HepG2 (cell line): ENCODE results near the gene DNASE2. TPM values are rescaled to one million over a fixed set of nuclear protein-coding genes. Genes with fewer than 3 reads are reported as not detected.

Source experiments
- ATAC-seq: fragments of 200-7000 bp; cut with Tn5 transposase; 3 replicates; pipeline ENCODE4 v1.9.1; 2020; ENCODE audit warnings: mild to moderate bottlenecking, moderate library complexity
- BruUV-seq: library from RNA; stranded (reverse); fragments of 400-500 nt; replicated peaks from 2 replicates; lab custom pipeline; 2021; lab: Mats Ljungman, UMichigan
- CTCF ChIA-PET: fragments of 300-600 bp; formaldehyde crosslinking; extraction: SDS; loops from one replicate; lab custom pipeline; 2021; ENCODE audit warnings: low total read pairs, inconsistent platforms, low intra/inter-chr PET ratio; lab: Yijun Ruan, JAX
- POLR2A ChIA-PET: fragments of 350-600 bp; sonication (Branson Sonifier 250); formaldehyde crosslinking; loops from one replicate; lab custom pipeline; 2020; ENCODE audit warnings: antibody characterized with exemption, inconsistent platforms; lab: Yijun Ruan, JAX
- DNase-seq: peaks from one replicate; pipeline ENCODE4 v3.0.0-alpha.2; 2015; ENCODE audit warnings: low spot score
- FAIRE-seq: peaks from 3 replicates; lab custom pipeline; 2011; peaks lifted over from hg19 to GRCh38; lab: Jason Lieb, UNC
- H2AFZ ChIP-seq: one replicate; pipeline ENCODE4 v1.6.1; 2011; ENCODE audit warnings: low read length, inconsistent platforms
- H3K27ac ChIP-seq: fragments of 300-600 bp; 3 replicates; pipeline ENCODE4 v1.8.0; 2011; ENCODE audit warnings: mixed run types, mild to moderate bottlenecking, mixed read lengths, low read length, inconsistent platforms; ENCODE audit not compliant: insufficient read depth; ENCODE audit errors: extremely low read length
- H3K27me3 ChIP-seq, 2 experiments: fragments of 200-600 bp in 1 of 2; 2 replicates in 1 of 2; 3 replicates in 1 of 2; pipeline versions ENCODE4 v1.6.0 to v1.8.0; 2011; ENCODE audit warnings: low read length in 2 of 2, mild to moderate bottlenecking in 2 of 2, moderate library complexity in 2 of 2, inconsistent platforms in 1 of 2; ENCODE audit not compliant: insufficient read depth in 2 of 2, control insufficient read depth in 1 of 2
- H3K36me3 ChIP-seq, 2 experiments: fragments of 200-600 bp in 1 of 2; replicated peaks in 1 of 2; 2 replicates in 1 of 2; 3 replicates in 1 of 2; pipeline versions ENCODE4 v1.5.1 to v1.8.0; 2011; ENCODE audit warnings: low read length in 2 of 2, inconsistent platforms in 1 of 2; ENCODE audit not compliant: insufficient read depth in 2 of 2, control insufficient read depth in 1 of 2
- H3K4me1 ChIP-seq: 2 replicates; pipeline ENCODE4 v1.5.1; 2012; ENCODE audit warnings: low read length, inconsistent platforms; ENCODE audit not compliant: insufficient read depth
- H3K4me2 ChIP-seq: 2 replicates; pipeline ENCODE4 v1.6.0; 2011; ENCODE audit warnings: low read depth, low read length, inconsistent platforms
- H3K4me3 ChIP-seq, 3 experiments: fragments of 200-600 bp in 1 of 3; sonication (generic), shearing (Covaris generic) in 1 of 3; replicated peaks in 1 of 3; 2 replicates each; pipeline ENCODE4 v1.5.1; 2011 to 2016; ENCODE audit warnings: low read length in 3 of 3, inconsistent platforms in 2 of 3, low read depth in 2 of 3, mild to moderate bottlenecking in 2 of 3, control low read depth in 1 of 3, mixed read lengths in 1 of 3; ENCODE audit not compliant: insufficient read depth in 1 of 3
- H3K79me2 ChIP-seq: one replicate; pipeline ENCODE4 v1.6.1; 2011; ENCODE audit warnings: low read length, inconsistent platforms; ENCODE audit not compliant: insufficient read depth
- H3K9ac ChIP-seq: 2 replicates; pipeline ENCODE4 v1.6.0; 2011; ENCODE audit warnings: mild to moderate bottlenecking, low read depth, low read length, inconsistent platforms; ENCODE audit not compliant: insufficient read depth
- H3K9me3 ChIP-seq: 2 replicates; pipeline ENCODE4 v1.5.1; 2012; ENCODE audit warnings: mild to moderate bottlenecking, low read length
- H4K20me1 ChIP-seq: 2 replicates; pipeline ENCODE4 v1.6.0; 2011; ENCODE audit warnings: inconsistent platforms, mild to moderate bottlenecking, low read length, moderate library complexity; ENCODE audit not compliant: insufficient read depth
- CEBPG ChIP-seq: IDR thresholded peaks from 2 replicates; pipeline ENCODE4 v1.6.1; 2016
- MAFK ChIP-seq, 2 experiments: IDR thresholded peaks in 1 of 2; conservative IDR thresholded peaks in 1 of 2; 2 replicates each; pipeline ENCODE4 v1.6.1; 2011; ENCODE audit warnings: improper control_type of control experiment in 2 of 2, low read length in 2 of 2
- NAIF1 ChIP-seq: sonication (generic); formaldehyde crosslinking; IDR thresholded peaks from 2 replicates; pipeline ENCODE4 v1.5.0; 2020; ENCODE audit warnings: mild to moderate bottlenecking, missing genetic modification reagents, borderline replicate concordance
- NFIB ChIP-seq: sonication (generic); formaldehyde crosslinking; IDR thresholded peaks from 2 replicates; pipeline ENCODE4 v1.9.0; 2021; ENCODE audit warnings: missing genetic modification reagents, mild to moderate bottlenecking, borderline replicate concordance
- PHF21A ChIP-seq: sonication (generic); formaldehyde crosslinking; IDR thresholded peaks from 2 replicates; pipeline ENCODE4 v1.5.0; 2020; ENCODE audit warnings: mild to moderate bottlenecking, missing genetic modification reagents
- TRIM24 ChIP-seq: sonication (generic); formaldehyde crosslinking; IDR thresholded peaks from 2 replicates; pipeline ENCODE4 v1.8.0; 2022; ENCODE audit warnings: mild to moderate bottlenecking, missing genetic modification reagents
- U2AF1 ChIP-seq: fragments of 200-400 bp; formaldehyde crosslinking; optimal IDR thresholded peaks from 2 replicates; pipeline ENCODE3; 2017; ENCODE audit warnings: mild to moderate bottlenecking, low read depth, low read length
- WGBS: methylation state at CpG from one replicate; pipeline ENCODE4 v1.1.6; 2017; ENCODE audit warnings: low lambda C conversion rate; 5-methylcytosine and 5-hydroxymethylcytosine counted together
- in situ Hi-C: cut with HindIII; loops from 2 replicates; pipeline ENCODE4 v1.10.0; 2017; ENCODE audit warnings: low pct_unique_long_range_greater_than_20kb; ENCODE audit not compliant: extremely low pct_ligation_motif_present
- intact Hi-C: fragments of 100-400 bp; cut with micrococcal nuclease; formaldehyde crosslinking; loops from one replicate; pipeline ENCODE4 v1.10.0; 2022; ENCODE audit not compliant: unreplicated experiment
- polyA plus RNA-seq, 8 experiments: library from polyadenylated mRNA; depleted of rRNA in 3 of 8; stranded (reverse) in 7 of 8; unstranded in 1 of 8; fragments of >200 nt; fragmentation: Illumina TruSeq in 4 of 8; extraction: Trizol in 4 of 8; gene quantifications; 2 replicates each; pipeline versions ENCODE4 v1.2.1 to v1.2.3, GENCODE V29; 2011 to 2016; ENCODE audit warnings: low read depth in 4 of 8, missing spikeins in 1 of 8, mixed read lengths in 1 of 8; ENCODE audit not compliant: insufficient read depth in 1 of 8
- total RNA-seq, 5 experiments: library from RNA; depleted of rRNA; stranded (reverse); fragments of >200 nt; fragmentation: Illumina TruSeq; extraction: Trizol; gene quantifications; 2 replicates each; pipeline ENCODE4 v1.2.3, GENCODE V29; 2016; ENCODE audit warnings: low read depth in 1 of 5
- TF ChIP-seq, protein P1 (sequence below): sonication (generic); formaldehyde crosslinking; IDR thresholded peaks from 2 replicates; pipeline ENCODE4 v1.9.0; 2021; ENCODE audit warnings: mild to moderate bottlenecking, missing genetic modification reagents

DNASE2 gene
- total and polyA plus RNA-seq, 2 of the 13 experiments (the other 11 are each of a cell fraction or from before 2014, with no cell fraction given): 7.5 to 16.2 TPM

DNA sequence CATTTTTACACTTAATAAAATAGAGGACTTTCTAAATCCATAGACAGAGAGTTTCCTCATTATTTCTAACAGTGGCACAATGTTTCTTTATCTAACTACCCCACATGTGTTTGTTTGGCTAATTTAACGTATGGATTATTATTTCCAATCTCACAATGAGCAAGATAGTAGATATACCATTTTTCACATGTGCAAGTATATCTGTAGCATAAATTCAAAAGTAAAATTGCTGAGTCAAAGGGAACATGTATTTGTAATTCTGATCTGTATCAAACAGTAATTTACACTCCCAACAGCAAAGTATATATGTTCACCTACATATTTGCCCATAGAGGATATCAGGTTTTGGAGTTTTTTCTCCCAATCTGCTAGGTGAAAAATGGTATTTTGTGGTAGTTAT, 24.6 kb downstream of the DNASE2 start:
- in situ Hi-C loops (no loop called here), intact Hi-C loops (no loop called here)
- no peak for TF ChIP-seq U2AF1
- peak in 1 of 2 experiments; percentile 38; a peak in 2 of 4 replicates for TF ChIP-seq MAFK (conservative IDR thresholded peaks at IDR 0.05 in 1 of 2, IDR thresholded peaks at IDR 0.05 in 1 of 2; ENCODE audit: low read length in 2 of 2)
- TF ChIP-seq NFIB (CRISPR knock-in tag): no peak
- H3K9me3 ChIP-seq: no peaks in the 10 kb centered on the region
- H3K36me3 ChIP-seq: no peaks in the 10 kb centered on the region
- CTCF ChIA-PET: no interaction called here
- no peak overlapping the region for H3K4me2 ChIP-seq
- POLR2A ChIA-PET: no interaction called here
- H3K27ac ChIP-seq: no peak overlapping the region
- no peak overlapping the region for H3K9ac ChIP-seq
- DNase-seq (no peak), FAIRE-seq (no peak), ATAC-seq (no peak)
- H3K27me3 ChIP-seq: no peaks in the 10 kb centered on the region
- H4K20me1 ChIP-seq: no peaks in the 10 kb centered on the region
- no TSS peak for BruUV-seq
- 69% methylated on average over 1 of the region's 1 CpG for WGBS
- H3K4me1 ChIP-seq: no peaks in the 10 kb centered on the region
- no peaks in the 10 kb centered on the region for H3K79me2 ChIP-seq
- H3K4me3 ChIP-seq: no peak overlapping the region
- H2AFZ ChIP-seq: no peak overlapping the region

GRCh38 chr19:12847159-12848139, 33.8 kb downstream of the DNASE2 start:
- intact Hi-C loops: loop anchor here (2.0 kb wide), 1 partner anchor 81 kb away; no protein-coding TSS in a partner anchor
- no peak overlapping the region for H3K9ac ChIP-seq
- TF ChIP-seq, protein P1, sequence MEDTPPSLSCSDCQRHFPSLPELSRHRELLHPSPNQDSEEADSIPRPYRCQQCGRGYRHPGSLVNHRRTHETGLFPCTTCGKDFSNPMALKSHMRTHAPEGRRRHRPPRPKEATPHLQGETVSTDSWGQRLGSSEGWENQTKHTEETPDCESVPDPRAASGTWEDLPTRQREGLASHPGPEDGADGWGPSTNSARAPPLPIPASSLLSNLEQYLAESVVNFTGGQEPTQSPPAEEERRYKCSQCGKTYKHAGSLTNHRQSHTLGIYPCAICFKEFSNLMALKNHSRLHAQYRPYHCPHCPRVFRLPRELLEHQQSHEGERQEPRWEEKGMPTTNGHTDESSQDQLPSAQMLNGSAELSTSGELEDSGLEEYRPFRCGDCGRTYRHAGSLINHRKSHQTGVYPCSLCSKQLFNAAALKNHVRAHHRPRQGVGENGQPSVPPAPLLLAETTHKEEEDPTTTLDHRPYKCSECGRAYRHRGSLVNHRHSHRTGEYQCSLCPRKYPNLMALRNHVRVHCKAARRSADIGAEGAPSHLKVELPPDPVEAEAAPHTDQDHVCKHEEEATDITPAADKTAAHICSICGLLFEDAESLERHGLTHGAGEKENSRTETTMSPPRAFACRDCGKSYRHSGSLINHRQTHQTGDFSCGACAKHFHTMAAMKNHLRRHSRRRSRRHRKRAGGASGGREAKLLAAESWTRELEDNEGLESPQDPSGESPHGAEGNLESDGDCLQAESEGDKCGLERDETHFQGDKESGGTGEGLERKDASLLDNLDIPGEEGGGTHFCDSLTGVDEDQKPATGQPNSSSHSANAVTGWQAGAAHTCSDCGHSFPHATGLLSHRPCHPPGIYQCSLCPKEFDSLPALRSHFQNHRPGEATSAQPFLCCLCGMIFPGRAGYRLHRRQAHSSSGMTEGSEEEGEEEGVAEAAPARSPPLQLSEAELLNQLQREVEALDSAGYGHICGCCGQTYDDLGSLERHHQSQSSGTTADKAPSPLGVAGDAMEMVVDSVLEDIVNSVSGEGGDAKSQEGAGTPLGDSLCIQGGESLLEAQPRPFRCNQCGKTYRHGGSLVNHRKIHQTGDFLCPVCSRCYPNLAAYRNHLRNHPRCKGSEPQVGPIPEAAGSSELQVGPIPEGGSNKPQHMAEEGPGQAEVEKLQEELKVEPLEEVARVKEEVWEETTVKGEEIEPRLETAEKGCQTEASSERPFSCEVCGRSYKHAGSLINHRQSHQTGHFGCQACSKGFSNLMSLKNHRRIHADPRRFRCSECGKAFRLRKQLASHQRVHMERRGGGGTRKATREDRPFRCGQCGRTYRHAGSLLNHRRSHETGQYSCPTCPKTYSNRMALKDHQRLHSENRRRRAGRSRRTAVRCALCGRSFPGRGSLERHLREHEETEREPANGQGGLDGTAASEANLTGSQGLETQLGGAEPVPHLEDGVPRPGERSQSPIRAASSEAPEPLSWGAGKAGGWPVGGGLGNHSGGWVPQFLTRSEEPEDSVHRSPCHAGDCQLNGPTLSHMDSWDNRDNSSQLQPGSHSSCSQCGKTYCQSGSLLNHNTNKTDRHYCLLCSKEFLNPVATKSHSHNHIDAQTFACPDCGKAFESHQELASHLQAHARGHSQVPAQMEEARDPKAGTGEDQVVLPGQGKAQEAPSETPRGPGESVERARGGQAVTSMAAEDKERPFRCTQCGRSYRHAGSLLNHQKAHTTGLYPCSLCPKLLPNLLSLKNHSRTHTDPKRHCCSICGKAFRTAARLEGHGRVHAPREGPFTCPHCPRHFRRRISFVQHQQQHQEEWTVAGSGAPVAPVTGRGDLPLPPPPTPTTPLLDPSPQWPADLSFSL (CRISPR knock-in tag): no peak
- TF ChIP-seq TRIM24 (CRISPR knock-in tag): no peak
- TF ChIP-seq PHF21A: no peak
- TF ChIP-seq NAIF1: peak; percentile 99
- no peak for TF ChIP-seq CEBPG (CRISPR knock-in tag)

More at GRCh38 chr19:12847159-12848139, 33.8 kb downstream of the DNASE2 start:
- H3K36me3 ChIP-seq: no peaks in the 10 kb centered on the region
- ChIA-PET CTCF (interaction anchor here (0.6 to 1.9 kb wide), 5 partner anchors 10 to 130 kb away, joined by 3 to 14 read pairs (median 6); partner anchors contain the start of gene MAST1), POLR2A (interaction anchor here (1.0 to 1.2 kb wide), 2 partner anchors 34 to 87 kb away, joined by 3 to 4 read pairs; partner anchors contain the start of gene DNASE2)
- H3K79me2 ChIP-seq: no peaks in the 10 kb centered on the region
- H3K9me3 ChIP-seq: no peaks in the 10 kb centered on the region
- no peaks in the 10 kb centered on the region for H3K27me3 ChIP-seq
- in situ Hi-C loops: no loop called here
- H3K4me1 ChIP-seq: peaks cover 4% of the 10 kb centered on the region
- DNase-seq: peak; percentile 53
- ATAC-seq: peak; percentile 98
- H3K4me2 ChIP-seq: peak overlapping the region; percentile 68
- H4K20me1 ChIP-seq: no peaks in the 10 kb centered on the region
- WGBS: 2% methylated on average over 12 of the region's 69 CpGs
- FAIRE-seq: no peak
- H3K27ac ChIP-seq: no peak overlapping the region
- H3K4me3 ChIP-seq: peak overlapping the region in 1 of 3 experiments; percentile 49; a peak in 2 of 6 replicates
- BruUV-seq: no TSS peak
- no peak overlapping the region for H2AFZ ChIP-seq
